ENCODE measurements around the gene CAPN14.

DNA sequence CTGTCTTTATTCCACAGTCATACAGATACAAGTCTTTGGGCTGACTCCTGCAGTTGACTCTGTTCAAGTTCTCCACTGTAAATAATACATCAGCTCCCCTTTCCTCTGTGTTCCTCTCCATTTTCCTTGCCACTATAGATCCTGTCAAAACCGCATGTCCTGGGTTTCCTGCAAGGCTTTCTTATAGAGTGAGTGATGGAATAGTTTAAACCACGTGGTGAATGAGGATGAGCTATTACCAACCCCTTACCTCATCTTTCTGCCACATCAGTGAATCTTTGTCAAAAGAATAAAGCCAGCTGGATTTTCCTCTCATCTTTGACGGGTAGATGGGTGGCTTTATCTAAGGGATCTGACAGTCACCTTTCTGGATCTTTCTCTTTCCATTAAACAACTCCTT lies 75.2 kb downstream of the CAPN14 start:
- no peak for TF ChIP-seq ZNF639 (tag by site-specific recombination; IDR thresholded peaks at IDR 0.05)
- TF ChIP-seq ELK4 (IDR thresholded peaks at IDR 0.05; ENCODE audit: borderline replicate concordance, low read depth, low read length), result no peak
- TF ChIP-seq ZNF354C (tag by site-specific recombination; IDR thresholded peaks at IDR 0.05; ENCODE audit: borderline replicate concordance, low read depth), result no peak
- TF ChIP-seq MEIS1 (CRISPR knock-in tag; IDR thresholded peaks at IDR 0.05; ENCODE audit: borderline replicate concordance), result no peak
- no peak for TF ChIP-seq ZBTB1 (tag by site-specific recombination; IDR thresholded peaks at IDR 0.05)
- TF ChIP-seq, protein P1, sequence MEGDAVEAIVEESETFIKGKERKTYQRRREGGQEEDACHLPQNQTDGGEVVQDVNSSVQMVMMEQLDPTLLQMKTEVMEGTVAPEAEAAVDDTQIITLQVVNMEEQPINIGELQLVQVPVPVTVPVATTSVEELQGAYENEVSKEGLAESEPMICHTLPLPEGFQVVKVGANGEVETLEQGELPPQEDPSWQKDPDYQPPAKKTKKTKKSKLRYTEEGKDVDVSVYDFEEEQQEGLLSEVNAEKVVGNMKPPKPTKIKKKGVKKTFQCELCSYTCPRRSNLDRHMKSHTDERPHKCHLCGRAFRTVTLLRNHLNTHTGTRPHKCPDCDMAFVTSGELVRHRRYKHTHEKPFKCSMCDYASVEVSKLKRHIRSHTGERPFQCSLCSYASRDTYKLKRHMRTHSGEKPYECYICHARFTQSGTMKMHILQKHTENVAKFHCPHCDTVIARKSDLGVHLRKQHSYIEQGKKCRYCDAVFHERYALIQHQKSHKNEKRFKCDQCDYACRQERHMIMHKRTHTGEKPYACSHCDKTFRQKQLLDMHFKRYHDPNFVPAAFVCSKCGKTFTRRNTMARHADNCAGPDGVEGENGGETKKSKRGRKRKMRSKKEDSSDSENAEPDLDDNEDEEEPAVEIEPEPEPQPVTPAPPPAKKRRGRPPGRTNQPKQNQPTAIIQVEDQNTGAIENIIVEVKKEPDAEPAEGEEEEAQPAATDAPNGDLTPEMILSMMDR (tag by site-specific recombination; IDR thresholded peaks at IDR 0.05), result no peak
- no peak for TF ChIP-seq SETDB1 (IDR thresholded peaks at IDR 0.05; ENCODE audit: insufficient read length, low read length)
- no peak for TF ChIP-seq ZNF549 (tag by site-specific recombination; IDR thresholded peaks at IDR 0.05)
- TF ChIP-seq ZNF792 (tag by site-specific recombination; IDR thresholded peaks at IDR 0.05), result no peak
- no peak for TF ChIP-seq ZNF423 (tag by site-specific recombination; IDR thresholded peaks at IDR 0.05)
- no peak for TF ChIP-seq ZEB2 (tag by site-specific recombination; IDR thresholded peaks at IDR 0.05)
- no peak for TF ChIP-seq ZNF768 (tag by site-specific recombination; IDR thresholded peaks at IDR 0.05)
- TF ChIP-seq ZNF335 (tag by site-specific recombination; conservative IDR thresholded peaks at IDR 0.05), result no peak
- no peak for TF ChIP-seq ZFP3 (tag by site-specific recombination; IDR thresholded peaks at IDR 0.05; ENCODE audit: low read depth)
